OCI-LY1 (cell line): ENCODE measurements around the gene EDEM3.

Source experiments
- H2AFZ ChIP-seq: fragments of 200-600 bp; sonication (generic), shearing (Covaris generic); 2 replicates; pipeline ENCODE4 v1.6.0; 2014; ENCODE audit warnings: antibody characterized with exemption, mild to moderate bottlenecking, low read length
- H3F3A ChIP-seq: fragments of 200-600 bp; sonication (generic), shearing (Covaris generic); 2 replicates; pipeline ENCODE4 v1.6.0; 2014; ENCODE audit warnings: mild to moderate bottlenecking, antibody characterized with exemption, low read length, moderate library complexity; ENCODE audit not compliant: insufficient read depth
- H3K27ac ChIP-seq: fragments of 200-600 bp; sonication (generic); 2 replicates; pipeline ENCODE4 v1.5.1; 2014; ENCODE audit warnings: low read length, mixed run types, mild to moderate bottlenecking, low read depth; ENCODE audit not compliant: poor library complexity, severe bottlenecking
- H3K27me3 ChIP-seq: fragments of 200-600 bp; sonication (generic); 2 replicates; pipeline ENCODE4 v1.6.0; 2014; ENCODE audit warnings: antibody characterized with exemption, mild to moderate bottlenecking, low read length, moderate library complexity; ENCODE audit not compliant: insufficient read depth
- H3K36me3 ChIP-seq: fragments of 200-600 bp; sonication (generic); 2 replicates; pipeline ENCODE4 v1.6.1; 2014; ENCODE audit warnings: mild to moderate bottlenecking, antibody characterized with exemption, low read length, moderate library complexity, mixed read lengths; ENCODE audit not compliant: insufficient read depth
- H3K4me1 ChIP-seq: fragments of 200-600 bp; sonication (generic); 2 replicates; pipeline ENCODE4 v1.5.1; 2014; ENCODE audit warnings: mild to moderate bottlenecking, low read length, moderate library complexity; ENCODE audit not compliant: insufficient read depth, severe bottlenecking
- H3K4me2 ChIP-seq: fragments of 200-600 bp; sonication (generic), shearing (Covaris generic); 2 replicates; pipeline ENCODE4 v1.6.1; 2014; ENCODE audit warnings: low read length
- H3K4me3 ChIP-seq: fragments of 200-600 bp; sonication (generic); 2 replicates; pipeline ENCODE4 v1.5.1; 2014; ENCODE audit warnings: low read length, low read depth, mild to moderate bottlenecking, mixed read lengths; ENCODE audit not compliant: poor library complexity, severe bottlenecking
- H3K79me2 ChIP-seq: fragments of 200-600 bp; shearing (Covaris generic); 2 replicates; pipeline ENCODE4 v1.6.1; 2016; ENCODE audit warnings: mixed run types, low read length, mixed read lengths; ENCODE audit not compliant: insufficient read depth
- H3K9ac ChIP-seq: fragments of 200-600 bp; sonication (generic), shearing (Covaris generic); 2 replicates; pipeline ENCODE4 v1.6.1; 2014; ENCODE audit warnings: mild to moderate bottlenecking, low read length, mixed read lengths
- H3K9me2 ChIP-seq: fragments of 200-600 bp; sonication (generic), shearing (Covaris generic); 2 replicates; pipeline ENCODE4 v1.6.1; 2014; ENCODE audit warnings: low read depth, mild to moderate bottlenecking, low read length, mixed read lengths
- H3K9me3 ChIP-seq: fragments of 200-600 bp; shearing (Covaris generic); 2 replicates; pipeline ENCODE4 v1.6.1; 2014; ENCODE audit warnings: low read length, mixed read lengths
- H4K20me1 ChIP-seq: fragments of 200-600 bp; sonication (generic), shearing (Covaris generic); 2 replicates; pipeline ENCODE4 v1.6.0; 2016; ENCODE audit warnings: mild to moderate bottlenecking, low read length; ENCODE audit not compliant: insufficient read depth
- EZH2 ChIP-seq: fragments of 200-600 bp; sonication (generic), shearing (Covaris generic); IDR thresholded peaks from 2 replicates; pipeline ENCODE4 v1.8.0; 2017; ENCODE audit warnings: borderline replicate concordance, mixed run types, mild to moderate bottlenecking, antibody characterized with exemption, low read length, moderate library complexity, mixed read lengths
- TF ChIP-seq, protein P1 (sequence below): fragments of 200-600 bp; sonication (generic), shearing (Covaris generic); IDR thresholded peaks from 2 replicates; pipeline ENCODE4 v1.5.1; 2017; ENCODE audit warnings: mild to moderate bottlenecking, antibody characterized with exemption, low read length, moderate library complexity, mixed read lengths

EDEM3 gene

DNA sequence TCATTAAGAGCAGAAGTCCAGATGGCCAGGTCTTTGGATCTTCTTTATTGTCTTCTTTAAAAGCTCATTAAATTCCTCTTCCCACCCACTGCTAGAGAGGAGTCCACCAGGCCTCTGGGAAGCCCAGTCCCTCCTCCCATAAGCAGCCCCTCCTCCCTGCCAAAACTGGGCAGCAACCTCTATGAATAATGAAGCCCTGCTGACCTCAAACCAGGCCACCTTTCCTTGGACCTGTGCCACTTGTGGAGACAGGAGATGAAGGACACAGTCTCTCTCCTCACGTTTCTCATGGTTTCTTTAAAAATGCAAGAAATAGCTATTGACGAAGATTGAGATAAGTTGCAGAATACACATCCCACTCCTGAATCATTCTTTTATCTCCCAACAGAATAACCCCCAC is 112.8 kb downstream of the EDEM3 start:
- Histone ChIP-seq H3K9ac (no peak overlapping the region), H3F3A (no peaks in the 10 kb centered on the region), H3K4me2 (no peak overlapping the region), H2AFZ (no peak overlapping the region), H3K9me2 (no peaks in the 10 kb centered on the region), H3K27ac (no peak overlapping the region), H4K20me1 (no peaks in the 10 kb centered on the region), H3K36me3 (no peaks in the 10 kb centered on the region), H3K79me2 (no peaks in the 10 kb centered on the region), H3K27me3 (no peaks in the 10 kb centered on the region), H3K4me1 (no peaks in the 10 kb centered on the region), H3K9me3 (no peaks in the 10 kb centered on the region), H3K4me3 (no peak overlapping the region)
- TF ChIP-seq, protein P1, sequence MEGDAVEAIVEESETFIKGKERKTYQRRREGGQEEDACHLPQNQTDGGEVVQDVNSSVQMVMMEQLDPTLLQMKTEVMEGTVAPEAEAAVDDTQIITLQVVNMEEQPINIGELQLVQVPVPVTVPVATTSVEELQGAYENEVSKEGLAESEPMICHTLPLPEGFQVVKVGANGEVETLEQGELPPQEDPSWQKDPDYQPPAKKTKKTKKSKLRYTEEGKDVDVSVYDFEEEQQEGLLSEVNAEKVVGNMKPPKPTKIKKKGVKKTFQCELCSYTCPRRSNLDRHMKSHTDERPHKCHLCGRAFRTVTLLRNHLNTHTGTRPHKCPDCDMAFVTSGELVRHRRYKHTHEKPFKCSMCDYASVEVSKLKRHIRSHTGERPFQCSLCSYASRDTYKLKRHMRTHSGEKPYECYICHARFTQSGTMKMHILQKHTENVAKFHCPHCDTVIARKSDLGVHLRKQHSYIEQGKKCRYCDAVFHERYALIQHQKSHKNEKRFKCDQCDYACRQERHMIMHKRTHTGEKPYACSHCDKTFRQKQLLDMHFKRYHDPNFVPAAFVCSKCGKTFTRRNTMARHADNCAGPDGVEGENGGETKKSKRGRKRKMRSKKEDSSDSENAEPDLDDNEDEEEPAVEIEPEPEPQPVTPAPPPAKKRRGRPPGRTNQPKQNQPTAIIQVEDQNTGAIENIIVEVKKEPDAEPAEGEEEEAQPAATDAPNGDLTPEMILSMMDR = no peak
- no peak for TF ChIP-seq EZH2

DNA sequence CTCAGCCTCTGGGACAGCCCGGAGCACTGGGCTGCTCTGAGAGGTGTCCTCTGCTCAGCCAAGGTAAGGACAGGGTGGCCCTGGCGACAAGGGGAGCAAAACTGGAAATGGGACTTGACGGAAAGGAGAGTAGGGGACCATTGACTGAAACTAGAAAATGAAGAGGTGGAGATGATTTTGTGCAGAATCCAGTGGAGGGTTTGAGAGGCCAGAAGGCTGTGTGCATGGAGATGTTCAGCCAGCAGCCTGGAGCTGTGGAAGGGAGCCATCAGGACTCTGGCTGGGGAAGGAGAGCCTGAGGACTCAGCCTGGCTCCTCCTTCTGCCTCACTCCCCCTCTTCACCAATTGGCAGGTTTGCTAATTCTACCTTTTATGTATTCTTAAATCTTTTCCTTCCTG is 114.2 kb downstream of the EDEM3 start:
- H3K9me3 ChIP-seq = no peaks in the 10 kb centered on the region
- TF ChIP-seq EZH2 = no peak
- TF ChIP-seq, protein P1 = no peak
- H3K9ac ChIP-seq = no peak overlapping the region
- no peak overlapping the region for H3K4me2 ChIP-seq
- H3K27ac ChIP-seq = no peak overlapping the region
- H3F3A ChIP-seq = no peaks in the 10 kb centered on the region
- no peak overlapping the region for H3K4me3 ChIP-seq
- no peaks in the 10 kb centered on the region for H3K79me2 ChIP-seq
- no peaks in the 10 kb centered on the region for H3K36me3 ChIP-seq
- H2AFZ ChIP-seq = no peak overlapping the region
- H3K9me2 ChIP-seq = no peaks in the 10 kb centered on the region
- no peaks in the 10 kb centered on the region for H3K4me1 ChIP-seq
- H3K27me3 ChIP-seq = no peaks in the 10 kb centered on the region; the same call in 1 of the 2 replicates
- no peaks in the 10 kb centered on the region for H4K20me1 ChIP-seq
